Small intestine (tissue), 7 donors: ENCODE measurements around the gene SCART1. TPM values are rescaled to one million over a fixed set of nuclear protein-coding genes. Genes with fewer than 3 reads are reported as not detected.
"Not testable (repeated sequence)": the region's sequence is repeated elsewhere in the genome, so short reads cannot be mapped to it uniquely, and the experiment has no call there.

ENCODE experiments used
- DNase-seq, 2 donors: peaks; one replicate each; pipeline versions ENCODE4 v3.0.0 to v3.0.0-alpha.2; 2013
- FAIRE-seq: peaks from 2 replicates; lab custom pipeline; 2012; peaks lifted over from hg19 to GRCh38; lab: Jason Lieb, UNC
- H3K27ac ChIP-seq, 3 donors: one replicate each; pipeline ENCODE4 v1.5.1; 2013; ENCODE audit warnings: low read length in 2 of 3, mild to moderate bottlenecking in 2 of 3, control low read depth in 1 of 3, inconsistent platforms in 1 of 3, low read depth in 1 of 3, moderate library complexity in 1 of 3
- H3K27me3 ChIP-seq, 3 donors: one replicate each; pipeline ENCODE4 v1.6.1; 2013; ENCODE audit warnings: low read length in 3 of 3, inconsistent platforms in 1 of 3; ENCODE audit not compliant: control insufficient read depth in 3 of 3, insufficient read depth in 3 of 3
- H3K36me3 ChIP-seq, 3 donors: one replicate each; pipeline ENCODE4 v1.6.1; 2013; ENCODE audit warnings: low read length in 3 of 3, inconsistent platforms in 1 of 3, low read depth in 1 of 3, mild to moderate bottlenecking in 1 of 3, moderate library complexity in 1 of 3; ENCODE audit not compliant: control insufficient read depth in 3 of 3, insufficient read depth in 2 of 3
- H3K4me1 ChIP-seq, 3 donors: one replicate each; pipeline ENCODE4 v1.6.1; 2013; ENCODE audit warnings: low read length in 2 of 3, inconsistent platforms in 1 of 3, low read depth in 1 of 3, mild to moderate bottlenecking in 1 of 3, moderate library complexity in 1 of 3; ENCODE audit not compliant: control insufficient read depth in 3 of 3, insufficient read depth in 2 of 3
- H3K4me3 ChIP-seq, 3 donors: one replicate each; pipeline ENCODE4 v1.5.1; 2013; ENCODE audit warnings: low read length in 3 of 3, control low read depth in 1 of 3, inconsistent platforms in 1 of 3, low read depth in 1 of 3, mild to moderate bottlenecking in 1 of 3, moderate library complexity in 1 of 3
- H3K9me3 ChIP-seq, 2 donors: one replicate each; pipeline ENCODE4 v1.6.1; 2013; ENCODE audit warnings: low read depth in 1 of 2, low read length in 1 of 2; ENCODE audit not compliant: control insufficient read depth in 2 of 2, insufficient read depth in 1 of 2
- WGBS, 3 donors: extraction: QIAGEN DNeasy Blood & Tissue Kit; methylation state at CpG; one replicate each; pipeline ENCODE4 v1.1.7; 2013; 5-methylcytosine and 5-hydroxymethylcytosine counted together
- polyA plus RNA-seq, 4 donors: library from polyadenylated mRNA; stranded (reverse) in 3 of 4; unstranded in 1 of 4; fragments of 200-250 nt in 3 of 4; fragments of 120-200 nt in 1 of 4; gene quantifications; one replicate each; pipeline versions ENCODE4 v1.2.1 to v1.2.3, GENCODE V29; 2013
- donor health status: healthy with polysubstance abuse.
- donor health status: control.
- donor health status: control.
- donor health status: Bipolar disorder and iron deficiency.
- donor health status: healthy.

SCART1 gene
- polyA plus RNA-seq, 4 donors: 0.22 to 2.1 (median 0.33) TPM; not detected in 1

- WGBS, 3 donors: 77 to 89% (median 85%) methylated on average over 10 of the region's 10 CpGs
Observed at GRCh38 chr10:133481657-133482056, 27.9 kb downstream of the SCART1 start.

GRCh38 chr10:133484818-133485217 is 31.1 kb downstream of the SCART1 start:
- Histone ChIP-seq H3K9me3 (peaks cover 0 to 20% of the 10 kb centered on the region in 2 donors), H3K27me3 (no peaks in the 10 kb centered on the region)
- no peak for FAIRE-seq

More at GRCh38 chr10:133481657-133482056, 27.9 kb downstream of the SCART1 start:
- H3K4me3 ChIP-seq: no peak overlapping the region
- FAIRE-seq (no peak), DNase-seq (no peak)
- no peaks in the 10 kb centered on the region for H3K4me1 ChIP-seq
- H3K36me3 ChIP-seq: no peaks in the 10 kb centered on the region
- H3K27ac ChIP-seq: no peak overlapping the region
- peaks cover 0 to 7% of the 10 kb centered on the region in 2 donors for H3K9me3 ChIP-seq
- no peaks in the 10 kb centered on the region for H3K27me3 ChIP-seq

GRCh38 chr10:133487085-133487484 is 33.3 kb downstream of the SCART1 start:
- DNase-seq: no peak
- Histone ChIP-seq H3K27me3 (no peaks in the 10 kb centered on the region), H3K4me3 (no peak overlapping the region), H3K36me3 (no peaks in the 10 kb centered on the region), H3K4me1 (no peaks in the 10 kb centered on the region), H3K9me3 (peaks cover 0 to 23% of the 10 kb centered on the region in 2 donors), H3K27ac (no peak overlapping the region)
- no peak for FAIRE-seq

More at GRCh38 chr10:133484818-133485217, 31.1 kb downstream of the SCART1 start:
- H3K36me3 ChIP-seq: no peaks in the 10 kb centered on the region
- no peak for DNase-seq
- H3K4me1 ChIP-seq: no peaks in the 10 kb centered on the region
- no peak overlapping the region for H3K4me3 ChIP-seq
- no peak overlapping the region for H3K27ac ChIP-seq

DNA sequence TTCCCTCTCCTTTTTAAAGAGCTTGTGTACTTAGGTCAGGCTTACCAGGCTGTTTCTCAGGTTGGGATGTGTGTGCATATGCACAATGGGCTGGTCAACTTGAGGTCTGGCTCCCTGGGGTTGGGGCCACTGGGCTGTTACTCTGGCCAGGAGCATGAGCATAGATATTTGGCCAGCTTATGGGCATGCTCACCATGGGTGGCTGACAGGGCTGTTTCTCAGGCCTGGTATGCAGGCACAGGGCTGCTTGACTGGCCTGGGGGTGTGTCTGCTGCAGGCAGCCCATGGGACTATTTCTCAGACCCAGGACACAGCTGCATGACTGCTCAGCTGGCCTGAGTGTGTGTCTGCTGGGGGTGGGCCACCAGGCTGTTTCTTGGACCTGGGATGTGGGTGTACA is 34.6 kb downstream of the SCART1 start:
- Histone ChIP-seq H3K27me3 (no peaks in the 10 kb centered on the region), H3K27ac (no peak overlapping the region), H3K4me3 (no peak overlapping the region), H3K4me1 (no peaks in the 10 kb centered on the region), H3K36me3 (no peaks in the 10 kb centered on the region), H3K9me3 (peaks cover 0 to 23% of the 10 kb centered on the region in 2 donors)
- no peak for FAIRE-seq
- no peak for DNase-seq

- 41 to 48% (median 42%) methylated on average over 2 of the region's 2 CpGs for WGBS, 3 donors
- Histone ChIP-seq H3K27ac (no peak overlapping the region), H3K27me3 (no peaks in the 10 kb centered on the region), H3K4me1 (no peaks in the 10 kb centered on the region), H3K9me3 (peaks cover 0 to 19% of the 10 kb centered on the region in 2 donors), H3K36me3 (no peaks in the 10 kb centered on the region), H3K4me3 (no peak overlapping the region)
- FAIRE-seq: no peak
- DNase-seq: no peak
Observed at GRCh38 chr10:133489816-133490588, 36.3 kb downstream of the SCART1 start.

DNA sequence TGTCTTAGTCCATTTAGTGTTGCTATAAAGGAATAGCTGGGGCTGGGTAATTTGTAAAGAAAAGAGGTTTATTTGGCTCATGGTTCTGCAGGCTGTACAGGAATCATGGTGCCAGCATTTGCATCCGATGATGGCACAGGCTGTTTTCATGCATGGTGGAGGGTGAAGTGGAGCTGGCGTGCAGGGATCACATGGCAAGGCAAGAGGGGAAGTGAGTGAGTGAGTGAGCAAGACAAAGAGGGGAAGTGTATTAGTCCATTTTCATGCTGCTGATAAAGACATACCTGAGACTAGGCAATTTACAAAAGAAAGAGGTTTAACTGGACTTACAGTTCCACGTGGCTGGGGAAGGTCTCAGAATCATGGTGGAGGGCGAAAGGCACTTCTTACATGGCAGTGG is 39.8 kb downstream of the SCART1 start:
- FAIRE-seq: not testable (repeated sequence)
- WGBS, 3 donors: 68 to 71% (median 70%) methylated on average over 4 of the region's 4 CpGs

GRCh38 chr10:133497363-133497762 is 43.6 kb downstream of the SCART1 start:
- not testable (repeated sequence) for H3K36me3 ChIP-seq, H3K27ac ChIP-seq, DNase-seq, H3K4me3 ChIP-seq, FAIRE-seq, H3K27me3 ChIP-seq, H3K4me1 ChIP-seq
- H3K9me3 ChIP-seq: peaks cover 0 to 10% of the 10 kb centered on the region in 2 donors
- WGBS, 3 donors: 58 to 65% (median 63%) methylated on average over 3 to 6 of the region's 6 CpGs

More for the DNA sequence above, 39.8 kb downstream of the SCART1 start:
- not testable (repeated sequence) for H3K27ac ChIP-seq, H3K4me1 ChIP-seq, H3K27me3 ChIP-seq, H3K4me3 ChIP-seq, H3K36me3 ChIP-seq, DNase-seq
- peaks cover 0 to 17% of the 10 kb centered on the region in 2 donors for H3K9me3 ChIP-seq

DNA sequence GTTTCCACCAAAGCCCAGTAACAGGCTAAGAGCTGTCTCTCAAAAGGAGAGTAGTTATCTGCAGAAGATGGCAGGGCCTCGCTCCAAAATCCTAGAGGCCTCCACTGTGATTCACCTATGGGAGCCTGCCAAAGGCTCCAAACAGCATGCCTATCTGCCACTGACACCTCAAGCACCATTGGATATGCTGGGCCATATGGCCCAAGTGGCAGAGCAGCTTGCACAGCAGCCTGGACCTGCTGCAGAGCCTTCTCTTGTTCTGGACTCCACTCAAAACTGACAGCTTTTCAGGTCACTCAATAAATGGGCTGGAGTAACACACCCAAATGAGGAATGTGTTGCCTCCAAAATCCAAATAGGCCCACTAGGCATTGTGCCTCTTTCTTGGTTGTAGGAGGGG is 45.4 kb downstream of the SCART1 start:
- FAIRE-seq, H3K27ac ChIP-seq, H3K36me3 ChIP-seq, DNase-seq, H3K27me3 ChIP-seq, H3K4me3 ChIP-seq, H3K4me1 ChIP-seq: not testable (repeated sequence)
- whole genome bisulfite sequencing, 3 donors: 25 to 61% (median 55%) methylated on average over 1 of the region's 1 CpG
- peaks cover 0 to 10% of the 10 kb centered on the region in 2 donors for H3K9me3 ChIP-seq
